Adrenal gland (tissue), 12 donors: ENCODE data around the gene ZC3H12C. TPM values are rescaled to one million over a fixed set of nuclear protein-coding genes. Genes with fewer than 3 reads are reported as not detected.

Source experiments
- DNase-seq, 7 donors: peaks; one replicate each; pipeline ENCODE4 v3.0.0-alpha.2; 2019 to 2020
- H3K27ac ChIP-seq, 5 donors: fragments of 200-600 bp; sonication (generic) in 4 of 5; 1 replicate in 3 of 5; 2 replicates in 2 of 5; pipeline versions ENCODE4 v1.5.1 to v1.8.0; 2016 to 2020; ENCODE audit warnings: mild to moderate bottlenecking in 1 of 5
- H3K27me3 ChIP-seq: fragments of 200-600 bp; 2 replicates; pipeline ENCODE4 v1.8.0; 2021
- H3K36me3 ChIP-seq, 2 donors: fragments of 200-600 bp; replicated peaks in 1 of 2; 1 replicate in 1 of 2; 2 replicates in 1 of 2; pipeline versions ENCODE4 v1.5.1 to v1.8.0; 2018 to 2022
- H3K4me1 ChIP-seq, 2 donors: fragments of 200-600 bp; replicated peaks in 1 of 2; 1 replicate in 1 of 2; 2 replicates in 1 of 2; pipeline versions ENCODE4 v1.5.1 to v1.8.0; 2018 to 2021
- H3K4me3 ChIP-seq, 4 donors: fragments of 200-600 bp; sonication (generic) in 3 of 4; one replicate each; pipeline ENCODE4 v1.5.1; 2016 to 2018
- H3K9me3 ChIP-seq, 3 donors: fragments of 200-600 bp; sonication (generic) in 1 of 3; replicated peaks in 1 of 3; 1 replicate in 2 of 3; 2 replicates in 1 of 3; pipeline versions ENCODE4 v1.5.1 to v1.8.0; 2016 to 2021
- CTCF ChIP-seq, 6 experiments: fragments of 450-650 bp in 4 of 6; fragments of 200-600 bp in 2 of 6; sonication (generic) in 1 of 6; IDR thresholded peaks; 1 replicate in 5 of 6; 2 replicates in 1 of 6; pipeline versions ENCODE4 v1.5.1 to v1.8.0; 2016 to 2021; ENCODE audit warnings: antibody characterized with exemption in 6 of 6, mild to moderate bottlenecking in 2 of 6, moderate library complexity in 1 of 6
- POLR2A ChIP-seq, 2 donors: fragments of 450-650 bp; IDR thresholded peaks; one replicate each; pipeline ENCODE4 v1.6.1; 2017; ENCODE audit warnings: antibody characterized with exemption in 2 of 2, mild to moderate bottlenecking in 2 of 2, moderate library complexity in 1 of 2
- WGBS, 4 donors: extraction: QIAGEN DNeasy Blood & Tissue Kit in 2 of 4; methylation state at CpG; one replicate each; pipeline versions ENCODE4 v1.1.5 to v1.1.7; 2013 to 2017; 5-methylcytosine and 5-hydroxymethylcytosine counted together
- intact Hi-C, 2 donors: fragments of 100-400 bp; cut with DNase I; formaldehyde crosslinking; loops; one replicate each; pipeline versions ENCODE4 v1.14.1 to v1.15.0; 2022 to 2023
- polyA plus RNA-seq, 3 donors: library from polyadenylated mRNA; stranded (reverse); fragments of 200-250 nt in 2 of 3; fragments of 350-450 nt in 1 of 3; fragmentation: Illumina TruSeq in 1 of 3; extraction: RNeasy Lipid Tissue Mini Kit (QIAGEN cat#74804) in 1 of 3; gene quantifications; one replicate each; pipeline ENCODE4 v1.2.3, GENCODE V29; 2013 to 2014
- total RNA-seq, 9 donors: library from RNA; depleted of rRNA in 4 of 9; stranded (reverse); fragments of >200 nt in 4 of 9; fragments of 120-200 nt in 1 of 9; fragmentation: NEBNext Ultra II Directional in 1 of 9; extraction: Animal tissue kit (Norgen Biotek cat#: 25700) in 1 of 9; gene quantifications; one replicate each; pipeline versions ENCODE4 v1.1.0 to v1.2.4, GENCODE V29; 2013 to 2023
- donor health status: healthy with polysubstance abuse.
- donor health status: Bipolar disorder and iron deficiency.
- donor health status: DM: yes; HTN: yes; CAD: no.
- donor health status: DM: no; HTN: no; CAD: no.
- donor health status: DM: no; HTN: no; CAD: no.
- donor health status: DM: yes; HTN: yes; CAD: no.

ZC3H12C gene
- total and polyA plus RNA-seq, 12 donors, result 4.4 to 28.9 (median 19.8) TPM

DNA sequence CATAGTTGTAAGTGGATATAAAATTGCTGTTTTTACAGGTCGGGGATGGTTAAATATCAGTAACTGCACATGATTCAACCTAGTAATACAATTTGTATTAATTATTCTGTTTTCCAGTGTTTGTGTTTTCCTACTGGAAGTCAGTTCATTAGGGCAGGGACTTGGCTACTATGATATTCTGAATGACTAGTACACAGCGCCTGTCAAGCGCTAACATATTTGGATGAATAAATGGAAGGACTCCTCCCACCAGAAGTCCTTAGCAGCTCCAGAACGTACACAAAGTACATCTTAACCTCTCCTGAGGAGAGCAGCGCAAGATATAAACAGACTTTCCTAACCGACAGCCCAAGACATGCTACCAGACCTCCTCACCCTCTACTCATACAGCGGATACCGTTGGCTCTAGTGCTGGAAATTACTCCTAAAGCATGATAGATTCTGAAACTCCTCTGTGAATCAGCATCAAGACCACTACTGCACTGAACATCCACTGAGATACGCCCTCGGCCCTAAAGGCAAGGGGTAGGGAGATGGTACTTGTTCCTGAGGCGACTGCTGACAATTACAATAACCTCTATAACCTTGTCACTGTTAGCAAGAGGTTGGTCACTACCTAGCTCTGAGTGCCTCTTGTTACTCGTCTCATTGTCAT lies 124.2 kb downstream of the ZC3H12C start:
- Histone ChIP-seq H3K9me3 (no peaks in the 10 kb centered on the region), H3K4me1 (no peaks in the 10 kb centered on the region), H3K27ac (no peak overlapping the region), H3K4me3 (no peak overlapping the region), H3K36me3 (no peaks in the 10 kb centered on the region), H3K27me3 (no peaks in the 10 kb centered on the region)
- TF ChIP-seq CTCF (IDR thresholded peaks at IDR 0.05) (no peak), POLR2A (IDR thresholded peaks at IDR 0.05) (no peak)
- intact Hi-C loops, result no loop called here
- DNase-seq, result no peak
- 87 to 91% (median 89%) methylated on average over 12 of the region's 12 CpGs for WGBS, 4 donors

GRCh38 chr11:110217936-110218335 lies 124.7 kb downstream of the ZC3H12C start:
- 73 to 79% (median 77%) methylated on average over 3 of the region's 3 CpGs for WGBS, 4 donors
- H3K9me3 ChIP-seq, result no peaks in the 10 kb centered on the region
- intact Hi-C loops, result no loop called here

GRCh38 chr11:110219006-110219785 lies 126.0 kb downstream of the ZC3H12C start:
- WGBS, 4 donors, result 96 to 98% (median 97%) methylated on average over 4 of the region's 4 CpGs

More at GRCh38 chr11:110217936-110218335, 124.7 kb downstream of the ZC3H12C start:
- Histone ChIP-seq H3K27ac (no peak overlapping the region), H3K4me1 (no peaks in the 10 kb centered on the region), H3K27me3 (no peaks in the 10 kb centered on the region), H3K4me3 (no peak overlapping the region), H3K36me3 (no peaks in the 10 kb centered on the region)
- peak in 1 of 7 donors; percentile 47 for DNase-seq
- TF ChIP-seq CTCF (IDR thresholded peaks at IDR 0.05) (no peak), POLR2A (IDR thresholded peaks at IDR 0.05) (no peak)

More at GRCh38 chr11:110219006-110219785, 126.0 kb downstream of the ZC3H12C start:
- intact Hi-C loops, result no loop called here
- Histone ChIP-seq H3K36me3 (no peaks in the 10 kb centered on the region), H3K9me3 (no peaks in the 10 kb centered on the region), H3K4me1 (no peaks in the 10 kb centered on the region), H3K27me3 (no peaks in the 10 kb centered on the region), H3K4me3 (no peak overlapping the region), H3K27ac (peak overlapping the region in 1 of 5 donors; percentile 32)
- no peak for TF ChIP-seq POLR2A (IDR thresholded peaks at IDR 0.05)
- TF ChIP-seq CTCF (IDR thresholded peaks at IDR 0.05), result no peak
- DNase-seq, result no peak

Other genes starting within 250 kb of the ZC3H12C start
- 1,000 to 10,000 TPM in 1 of 9 donors, 100 to 1,000 TPM in 8; 229 to 1,153 (median 667) TPM for gene RDX, start 203.2 kb downstream of the ZC3H12C start, total RNA-seq
- gene RDX, start 203.2 kb downstream of the ZC3H12C start, polyA plus RNA-seq, result 100 to 1,000 TPM in 2 of 3 donors, 10 to 100 TPM in 1; 82.4 to 581 (median 196) TPM